Endometrial microvascular endothelial cells (primary cell): ENCODE measurements around the gene TMEM213. TPM values are rescaled to one million over a fixed set of nuclear protein-coding genes. Genes with fewer than 3 reads are reported as not detected.
"Not testable (repeated sequence)": the region's sequence is repeated elsewhere in the genome, so short reads cannot be mapped to it uniquely, and the experiment has no call there.

Source experiments
- in situ Hi-C: cut with HindIII; loops from 2 replicates; pipeline ENCODE4 v1.10.0; 2017; ENCODE audit warnings: low sequenced_read_pairs, low pct_unique_long_range_greater_than_20kb; ENCODE audit errors: inconsistent ontology term
- total RNA-seq: library from RNA; depleted of rRNA; stranded (reverse); fragments of >200 nt; gene quantifications from one replicate; pipeline ENCODE4 v1.2.3, GENCODE V29; 2015; ENCODE audit errors: inconsistent ontology term

Gene TMEM213
- total RNA-seq, 1 donor from 2014 or later, result not detected

- in situ Hi-C loops, result no loop called here
These were observed 12.0 kb upstream of the TMEM213 start for GRCh38 chr7:138785587-138786437.

- in situ Hi-C loops, result no loop called here
These were observed 1.7 kb upstream of the TMEM213 start for GRCh38 chr7:138796038-138796615.

- in situ Hi-C loops, result not testable (repeated sequence)
These were observed 748 bp upstream of the TMEM213 start for GRCh38 chr7:138797046-138797445.

- in situ Hi-C loops, result no loop called here
These were observed 1.0 kb downstream of the TMEM213 start for GRCh38 chr7:138798836-138799235.

GRCh38 chr7:138799336-138800000 is 1.7 kb downstream of the TMEM213 start:
- in situ Hi-C loops, result no loop called here

- in situ Hi-C loops, result no loop called here
These were observed 3.5 kb downstream of the TMEM213 start for GRCh38 chr7:138801256-138801655.

- in situ Hi-C loops, result no loop called here
These were observed 4.9 kb downstream of the TMEM213 start for GRCh38 chr7:138802706-138803105.

- in situ Hi-C loops, result no loop called here
These were observed 6.8 kb downstream of the TMEM213 start for GRCh38 chr7:138804618-138805017.

- in situ Hi-C loops, result no loop called here
These were observed 11.6 kb downstream of the TMEM213 start for GRCh38 chr7:138809346-138809745.

GRCh38 chr7:138811327-138811726 is 13.5 kb downstream of the TMEM213 start:
- in situ Hi-C loops, result not testable (repeated sequence)

GRCh38 chr7:138813945-138814344 is 16.2 kb downstream of the TMEM213 start:
- in situ Hi-C loops, result no loop called here

- in situ Hi-C loops, result no loop called here
These were observed 17.1 kb downstream of the TMEM213 start for GRCh38 chr7:138814816-138815332.

- in situ Hi-C loops, result no loop called here
These were observed 18.9 kb downstream of the TMEM213 start for GRCh38 chr7:138816650-138817049.

GRCh38 chr7:138819625-138820024 is 21.8 kb downstream of the TMEM213 start:
- in situ Hi-C loops, result no loop called here

- in situ Hi-C loops, result no loop called here
These were observed 24.1 kb downstream of the TMEM213 start for GRCh38 chr7:138821912-138822311.

- in situ Hi-C loops, result no loop called here
These were observed 25.2 kb downstream of the TMEM213 start for GRCh38 chr7:138822867-138823535.

GRCh38 chr7:138825049-138825721 is 27.4 kb downstream of the TMEM213 start:
- in situ Hi-C loops, result no loop called here

GRCh38 chr7:138828302-138828701 is 30.5 kb downstream of the TMEM213 start:
- in situ Hi-C loops, result no loop called here

GRCh38 chr7:138829335-138829734 is 31.5 kb downstream of the TMEM213 start:
- in situ Hi-C loops, result no loop called here
